ENCODE data around the gene GLG1.
"Not testable (repeated sequence)": the region's sequence is repeated elsewhere in the genome, so short reads cannot be mapped to it uniquely, and the experiment has no call there.

The GLG1 gene

DNA sequence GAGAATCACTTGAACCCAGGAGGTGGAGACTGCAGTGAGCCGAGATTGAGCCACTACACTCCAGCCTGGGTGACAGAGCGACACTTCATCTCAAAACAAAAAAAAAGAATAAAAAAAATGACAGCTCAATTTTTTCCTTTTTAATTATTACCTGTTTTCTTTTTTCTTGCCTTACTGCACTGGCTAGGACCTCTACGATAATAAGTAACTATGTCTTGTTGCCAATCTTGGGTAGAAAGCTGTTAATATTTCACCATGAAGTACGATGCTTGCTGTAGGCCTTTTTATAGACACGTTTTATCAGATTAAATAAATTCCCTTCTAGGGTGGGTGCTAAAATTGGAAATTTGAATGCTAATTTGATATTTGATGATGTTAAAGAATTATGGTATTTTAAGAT lies 82.8 kb downstream of the GLG1 start:
- no peak for DNase-seq

DNA sequence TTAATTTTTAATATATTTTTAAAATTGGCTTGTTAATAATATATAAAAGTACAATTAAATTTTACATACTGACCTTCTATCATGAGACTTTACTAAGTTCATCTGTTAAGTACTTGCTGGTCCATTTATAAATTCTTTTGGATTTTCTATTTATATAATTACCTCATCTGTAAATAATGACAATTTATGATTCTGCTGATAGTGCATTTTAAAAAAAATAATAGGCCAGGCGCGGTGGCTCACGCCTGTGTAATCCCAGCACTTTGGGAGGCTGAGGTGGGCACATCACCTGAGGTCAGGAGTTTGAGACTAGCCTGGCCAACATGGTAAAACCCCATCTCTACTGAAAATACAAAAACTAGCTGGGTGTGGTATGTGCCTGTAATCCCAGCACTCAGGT lies 83.2 kb downstream of the GLG1 start:
- not testable (repeated sequence) for DNase-seq

DNA sequence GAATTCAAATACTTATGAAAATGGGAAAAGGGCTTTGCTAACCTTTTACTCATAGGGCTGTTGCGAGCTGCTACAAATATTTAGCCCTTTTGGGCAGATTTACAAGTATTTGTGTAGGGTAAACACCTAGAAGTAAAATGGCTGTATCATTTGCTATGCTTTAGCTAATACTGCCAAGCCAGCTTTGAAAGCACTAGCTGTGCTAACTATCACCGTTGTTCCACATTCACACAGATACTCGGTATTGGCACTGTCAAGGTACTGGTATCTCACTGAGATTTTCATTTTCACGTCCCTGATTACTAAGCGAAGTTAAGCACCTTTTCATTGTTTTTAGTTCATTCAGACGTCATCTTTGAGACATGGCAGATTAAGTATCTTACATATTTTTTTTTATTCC lies 84.8 kb downstream of the GLG1 start:
- no peak for DNase-seq

DNA sequence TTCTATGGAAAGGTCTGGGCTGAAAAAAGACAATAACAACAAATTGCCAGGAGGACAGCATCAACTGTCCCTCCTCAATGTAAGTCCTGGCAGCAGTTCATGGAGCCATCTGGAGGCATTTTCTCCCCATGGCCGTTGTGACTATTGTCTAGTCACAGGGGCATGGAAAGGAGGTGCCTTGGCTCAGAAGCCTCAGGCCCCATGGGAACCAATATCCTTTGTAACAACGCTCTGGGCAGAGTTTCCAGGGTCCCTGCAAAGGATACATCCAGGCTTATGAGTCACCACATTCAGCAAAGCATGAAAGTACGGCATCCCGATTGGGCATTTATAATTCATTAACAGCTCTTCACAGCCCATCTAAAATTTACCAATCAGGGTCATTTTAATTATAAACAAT lies 85.2 kb downstream of the GLG1 start:
- peak; percentile 56 for DNase-seq

DNA sequence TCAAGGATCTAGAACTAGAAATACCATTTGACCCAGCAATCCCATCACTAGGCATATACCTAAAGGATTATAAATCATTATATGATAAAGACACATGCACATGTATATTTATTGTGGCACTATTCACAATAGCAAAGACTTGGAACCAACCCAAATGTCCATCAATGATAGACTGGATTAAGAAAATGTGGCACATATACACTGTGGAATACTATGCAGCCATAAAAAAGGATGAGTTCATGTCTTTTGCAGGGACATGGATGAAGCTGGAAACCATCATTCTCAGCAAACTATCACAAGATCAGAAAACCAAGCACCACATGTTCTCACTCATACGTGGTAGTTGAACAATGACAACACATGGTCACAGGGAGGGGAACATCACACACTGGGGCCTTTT lies 88.0 kb downstream of the GLG1 start:
- DNase-seq, result not testable (repeated sequence)

DNA sequence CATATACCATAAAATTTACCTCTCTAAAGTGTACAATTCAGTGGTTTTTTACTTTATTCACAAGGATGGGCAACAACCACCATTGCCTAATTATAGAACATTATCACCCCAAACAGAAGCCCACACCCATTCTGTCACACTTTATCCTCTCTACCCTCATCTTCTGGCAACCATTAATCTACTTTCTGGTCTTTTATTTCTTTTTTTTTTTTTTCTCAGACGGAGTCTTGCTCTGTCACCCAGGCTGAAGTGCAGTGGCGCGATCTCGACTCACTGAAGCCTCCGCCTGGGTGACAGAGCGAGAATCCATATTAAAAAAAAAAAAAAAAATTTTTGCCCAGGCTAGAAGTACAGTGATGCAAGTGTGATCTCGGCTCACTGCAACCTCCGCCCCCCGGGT lies 95.0 kb downstream of the GLG1 start:
- no peak for DNase-seq

DNA sequence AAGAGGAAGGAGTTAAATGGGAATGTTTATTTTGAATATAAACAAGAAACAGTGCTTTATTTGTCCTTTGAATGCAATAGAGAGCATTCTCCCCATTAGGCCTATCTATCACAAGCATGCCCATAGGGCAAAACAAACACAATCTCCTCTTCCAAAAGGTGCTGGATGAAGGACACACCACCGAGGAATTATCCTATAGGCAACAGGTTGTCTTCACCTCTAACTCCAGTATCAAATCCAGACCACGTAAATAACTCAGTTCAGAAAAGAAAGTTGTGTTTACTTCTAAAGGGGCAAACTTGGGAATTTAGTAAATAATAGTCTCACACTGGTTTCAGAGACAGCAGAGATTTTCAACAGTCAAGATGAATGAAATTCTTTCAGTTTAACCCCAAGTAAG lies 101.9 kb downstream of the GLG1 start:
- DNase-seq, result no peak

DNA sequence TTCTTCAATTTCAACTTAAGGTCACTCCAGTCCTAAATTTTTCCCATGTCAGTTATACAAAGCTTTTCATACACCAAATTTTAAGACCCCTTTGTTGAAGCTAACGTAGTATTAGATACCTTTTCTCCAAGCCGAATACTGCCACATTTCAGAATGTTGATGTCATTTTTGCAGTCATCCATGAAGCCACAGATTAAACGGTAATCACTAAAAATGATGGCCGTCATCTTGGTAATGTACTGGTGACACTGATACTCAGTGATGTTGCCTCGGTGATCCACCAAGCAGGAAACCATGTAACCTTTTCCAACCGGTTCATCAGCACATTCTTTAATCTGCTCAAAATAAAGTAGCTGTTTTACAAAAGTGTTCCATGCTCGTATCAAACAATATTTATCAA lies 103.5 kb downstream of the GLG1 start:
- DNase-seq, result no peak

DNA sequence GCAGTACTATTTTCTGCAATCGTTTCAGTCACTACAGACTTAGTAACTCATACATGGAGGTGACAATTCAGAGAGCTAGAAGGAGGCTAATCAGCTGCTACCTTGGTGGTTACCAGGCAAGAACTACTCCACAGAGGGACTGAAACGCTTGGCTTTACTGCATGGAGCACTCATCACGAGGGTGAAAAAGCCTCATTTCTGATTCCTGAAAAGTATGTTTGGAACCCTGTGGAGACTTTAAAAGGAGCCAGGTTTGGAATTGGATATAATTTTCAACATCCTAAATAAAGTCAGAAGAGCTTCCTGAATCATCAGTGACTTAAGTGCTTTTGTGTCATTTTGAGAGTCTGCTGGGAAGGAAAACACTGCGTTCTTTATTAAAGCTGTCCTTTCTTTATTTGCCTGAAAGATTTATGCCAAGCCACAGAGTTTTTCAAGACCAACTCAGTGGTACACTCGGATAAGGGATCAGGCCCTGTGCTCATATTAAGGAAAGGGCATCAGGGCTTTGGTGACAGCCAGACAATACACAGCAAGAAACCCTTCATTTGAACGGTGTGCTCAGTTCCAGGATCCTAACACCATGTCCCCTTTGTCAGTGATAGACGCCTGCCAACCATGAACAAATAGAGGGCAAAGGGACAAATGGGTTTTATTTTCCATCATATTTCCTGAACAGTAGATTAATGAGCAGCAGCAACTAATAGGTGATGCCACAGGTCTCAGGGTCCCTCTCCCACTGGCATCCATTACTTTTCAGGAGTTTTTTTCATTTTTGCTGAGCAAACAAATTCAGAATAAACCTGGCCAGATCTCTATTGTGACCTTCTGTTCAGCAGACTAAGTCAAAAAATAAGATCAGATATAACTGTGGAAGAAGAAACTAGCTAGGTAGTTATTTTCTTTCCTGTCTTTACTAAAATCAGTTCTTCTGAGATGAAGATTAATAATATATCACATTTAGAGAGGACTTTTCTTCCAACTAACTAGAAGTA lies 105.1 kb downstream of the GLG1 start:
- no peak for DNase-seq

DNA sequence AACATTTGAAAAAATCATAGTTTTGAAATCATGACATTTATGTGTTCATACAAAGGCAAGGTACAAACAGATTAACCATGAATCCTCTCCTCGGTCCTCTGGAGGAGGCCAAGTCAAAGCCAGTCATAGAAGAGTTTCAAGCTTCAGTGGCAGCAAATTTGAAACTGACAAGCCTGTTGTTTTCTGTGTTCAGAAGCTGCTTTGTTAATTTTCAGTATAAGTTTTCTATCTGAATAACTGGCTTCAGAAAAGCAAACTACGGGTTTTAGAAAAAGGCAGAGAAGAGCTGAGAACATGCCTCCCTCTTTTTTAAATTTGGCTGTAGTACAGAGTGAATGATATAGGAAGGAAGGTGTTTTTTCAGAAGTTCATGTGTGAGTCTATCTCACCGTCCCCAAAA lies 106.0 kb downstream of the GLG1 start:
- no peak for DNase-seq

DNA sequence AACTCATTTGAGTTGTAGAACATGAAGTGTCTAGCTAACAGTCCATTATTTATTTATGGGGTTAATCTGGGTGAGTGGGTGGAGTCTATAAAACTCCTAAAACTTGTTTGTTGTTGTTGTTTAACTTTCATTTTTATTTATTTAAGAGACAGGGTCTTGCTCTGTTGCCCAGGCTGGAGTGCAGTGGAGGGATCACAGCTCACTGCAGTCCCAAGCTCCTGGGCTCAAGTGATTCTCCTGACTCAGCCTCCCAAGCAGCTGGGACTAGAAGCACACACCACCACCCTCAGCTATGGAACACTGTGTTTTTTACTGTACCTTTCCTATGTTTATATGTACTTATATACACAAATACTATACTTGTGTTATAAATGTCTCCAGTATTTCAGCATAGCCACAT lies 107.8 kb downstream of the GLG1 start:
- no peak for DNase-seq

DNA sequence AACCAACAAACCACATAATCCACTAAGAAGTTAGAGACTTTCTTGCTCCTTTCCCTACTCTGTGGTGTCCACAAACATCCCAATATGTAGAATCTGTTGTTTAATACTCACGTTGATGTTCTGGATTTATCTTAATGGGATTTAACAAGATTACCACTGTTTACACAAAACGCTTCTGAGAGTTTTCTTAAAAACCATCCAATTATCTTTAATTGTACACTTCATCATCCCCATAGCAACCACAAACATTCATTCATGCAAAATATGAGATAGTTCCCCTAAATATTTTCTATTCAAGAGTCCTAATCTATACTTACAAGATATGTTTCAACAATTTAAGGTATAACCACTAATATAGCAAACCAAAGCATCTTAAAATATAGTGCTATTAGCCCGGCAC lies 109.2 kb downstream of the GLG1 start:
- no peak for DNase-seq

DNA sequence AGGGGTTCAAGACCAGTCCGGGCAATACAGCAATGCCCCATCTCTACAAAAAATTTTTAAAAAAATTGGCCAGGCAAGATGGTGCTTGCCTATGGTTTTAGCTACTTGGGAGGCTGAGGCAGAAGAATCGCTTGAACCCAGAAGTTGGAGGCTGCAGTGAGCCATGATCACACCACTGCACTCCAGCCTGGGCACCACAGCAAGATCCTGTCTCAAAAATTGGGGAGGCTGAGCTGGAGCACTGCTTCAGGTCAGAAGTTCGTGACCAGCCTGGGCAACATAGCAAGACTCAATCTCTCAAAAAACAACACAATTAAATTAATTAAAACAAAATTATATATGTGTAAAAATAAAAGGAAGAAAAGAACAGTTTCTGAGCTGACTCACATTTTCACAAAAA lies 110.9 kb downstream of the GLG1 start:
- no peak for DNase-seq

DNA sequence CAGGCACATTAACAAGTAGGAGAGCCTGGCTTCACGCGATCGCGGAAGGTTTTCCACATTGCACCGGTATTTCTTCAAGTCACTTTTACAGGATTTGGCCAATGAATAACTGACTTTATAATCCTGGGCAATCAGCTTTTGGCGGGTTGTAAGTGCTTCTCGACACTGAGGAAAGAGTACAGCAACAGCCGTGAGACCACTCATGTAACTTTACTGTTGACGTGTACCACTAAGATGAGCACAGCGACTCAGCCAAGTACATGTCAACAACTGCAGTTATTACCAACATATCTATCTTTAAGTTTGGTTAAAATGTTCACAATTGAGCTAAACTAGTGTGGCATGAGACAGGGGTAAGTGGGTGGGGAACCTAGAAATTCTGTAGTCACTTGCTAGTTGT lies 113.9 kb downstream of the GLG1 start:
- DNase-seq, result no peak

DNA sequence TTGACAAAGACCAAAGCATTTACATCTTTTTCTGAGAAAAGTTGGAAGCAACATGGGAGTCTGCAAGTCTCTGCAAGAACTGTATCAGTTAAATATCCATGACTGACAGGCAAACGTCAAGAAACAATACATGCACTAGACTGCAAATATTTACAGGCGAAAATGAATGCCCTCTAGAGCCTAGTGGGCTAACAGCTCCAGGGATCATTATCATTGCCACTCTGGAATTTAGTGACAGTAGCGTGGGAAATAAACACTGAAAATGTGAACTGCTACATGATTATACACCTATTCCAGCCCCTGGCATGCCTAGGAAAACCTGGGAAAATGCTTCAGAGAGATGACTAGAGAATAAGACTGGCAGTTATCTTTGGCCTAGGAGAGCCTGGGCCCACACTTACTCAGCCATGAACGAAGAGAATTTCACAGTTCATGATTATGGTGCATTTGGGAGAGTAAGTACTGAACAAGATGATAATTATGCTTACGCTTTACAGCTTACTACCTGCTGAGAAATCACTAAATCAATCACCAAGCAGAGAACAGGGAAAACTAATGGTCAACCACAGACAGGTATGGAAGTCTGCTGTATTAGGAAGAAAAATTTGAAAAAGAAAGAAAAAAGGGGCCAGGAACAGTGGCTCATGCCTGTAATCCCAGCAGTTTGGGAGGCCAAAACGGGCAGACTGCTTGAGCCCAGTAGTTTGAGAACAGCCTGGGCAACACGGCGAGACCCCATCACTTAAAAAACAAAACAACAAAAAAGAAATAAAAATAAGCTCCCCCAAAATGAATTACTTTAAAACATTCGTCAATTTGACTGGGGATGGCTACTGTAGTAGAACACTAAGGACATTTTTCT lies 119.0 kb downstream of the GLG1 start:
- DNase-seq, result no peak

DNA sequence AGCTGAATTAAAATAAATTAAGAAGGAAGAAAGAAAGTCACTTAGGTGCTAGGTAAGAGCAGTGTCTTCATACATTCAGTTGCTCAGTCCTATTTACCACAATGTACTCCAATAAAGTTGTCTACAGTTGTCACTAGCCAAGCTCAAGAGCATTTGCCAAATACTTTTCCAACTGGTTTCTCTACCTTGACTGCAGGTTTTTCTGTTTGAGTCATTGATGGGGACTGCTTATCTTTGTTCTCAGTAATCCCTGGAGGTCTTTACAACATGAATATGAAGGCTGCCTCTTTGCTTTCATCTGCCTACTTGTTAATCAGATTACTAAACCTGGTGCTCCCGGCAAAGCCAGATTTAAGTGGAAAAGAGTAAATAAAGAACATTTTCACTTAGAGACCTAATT lies 121.0 kb downstream of the GLG1 start:
- no peak for DNase-seq

DNA sequence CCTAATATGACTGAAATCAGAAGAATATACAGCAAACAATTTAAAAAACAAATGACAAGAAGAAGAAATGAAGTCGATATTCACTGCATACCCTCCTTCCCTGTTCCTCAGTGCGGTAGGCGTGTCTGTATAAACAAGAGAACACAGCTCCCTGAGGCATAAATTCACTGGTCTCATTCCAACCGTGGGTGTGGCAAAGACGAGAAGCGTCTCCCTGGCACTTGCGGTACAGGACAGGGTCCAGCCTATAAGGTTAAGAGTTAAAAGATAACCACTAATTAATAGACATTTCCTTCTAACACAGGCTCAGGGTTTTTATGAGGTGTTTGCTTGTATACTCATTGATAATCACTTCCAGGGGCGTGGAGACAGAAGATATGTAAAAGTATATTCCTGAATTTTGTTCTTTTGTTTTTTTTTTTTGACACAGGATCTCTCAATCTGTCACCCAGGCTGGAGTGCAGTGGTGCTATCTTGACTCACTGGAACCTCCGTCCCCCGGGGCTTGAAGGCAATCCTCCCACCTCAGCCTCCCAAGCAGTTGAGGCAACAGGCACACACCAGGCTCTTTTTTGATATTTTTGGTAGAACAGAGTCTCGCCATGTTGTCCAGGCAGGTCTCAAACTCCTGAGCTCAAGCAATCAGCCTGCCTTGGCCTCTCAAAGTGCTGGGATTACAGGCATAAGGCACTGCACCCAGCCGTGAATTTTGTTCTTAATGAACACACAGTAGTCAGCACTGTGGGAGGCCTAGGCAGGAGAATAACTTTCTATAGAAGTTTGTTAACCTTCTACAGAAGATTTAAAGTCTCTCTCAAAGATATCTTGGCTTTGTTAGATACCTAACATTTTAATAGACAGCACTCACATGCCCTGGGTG lies 126.5 kb downstream of the GLG1 start:
- peak; percentile 84 for DNase-seq

DNA sequence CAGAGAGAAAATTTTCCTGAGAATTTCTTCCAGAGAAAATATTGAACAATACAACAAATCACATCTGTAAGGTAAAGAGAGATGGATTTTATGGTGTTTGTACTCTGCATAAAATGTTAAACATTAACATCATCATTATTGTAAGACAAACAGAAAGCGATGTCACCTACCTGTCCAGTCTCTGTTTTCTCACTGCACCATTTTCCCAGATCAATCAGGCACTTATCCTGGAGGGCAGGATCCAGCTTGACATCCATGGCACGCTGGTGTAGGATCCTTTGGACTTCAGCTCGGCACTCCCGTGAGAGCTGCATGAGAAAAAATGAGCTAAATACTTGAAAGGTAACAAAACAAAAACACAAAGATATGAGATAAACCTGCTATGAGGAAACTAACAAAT lies 129.7 kb downstream of the GLG1 start:
- DNase-seq, result no peak

DNA sequence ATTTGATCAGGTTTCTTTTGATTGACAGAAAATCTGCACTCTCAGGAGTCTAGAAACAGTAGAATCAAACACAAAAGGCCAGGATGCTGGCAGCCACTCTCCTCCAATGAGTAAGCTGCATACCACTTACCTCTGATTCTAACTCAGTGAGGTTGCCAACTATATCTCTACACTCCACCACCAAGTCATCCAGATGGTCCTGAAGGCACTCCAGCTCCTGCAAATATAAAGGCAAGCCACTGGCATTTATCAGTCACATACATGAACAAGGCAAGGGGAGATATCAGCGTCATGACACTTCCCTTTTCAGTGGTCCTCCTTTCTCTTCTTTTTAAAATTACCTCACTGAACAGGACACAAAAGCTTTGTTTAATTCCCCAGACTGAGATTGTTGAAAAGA lies 132.5 kb downstream of the GLG1 start:
- no peak for DNase-seq

DNA sequence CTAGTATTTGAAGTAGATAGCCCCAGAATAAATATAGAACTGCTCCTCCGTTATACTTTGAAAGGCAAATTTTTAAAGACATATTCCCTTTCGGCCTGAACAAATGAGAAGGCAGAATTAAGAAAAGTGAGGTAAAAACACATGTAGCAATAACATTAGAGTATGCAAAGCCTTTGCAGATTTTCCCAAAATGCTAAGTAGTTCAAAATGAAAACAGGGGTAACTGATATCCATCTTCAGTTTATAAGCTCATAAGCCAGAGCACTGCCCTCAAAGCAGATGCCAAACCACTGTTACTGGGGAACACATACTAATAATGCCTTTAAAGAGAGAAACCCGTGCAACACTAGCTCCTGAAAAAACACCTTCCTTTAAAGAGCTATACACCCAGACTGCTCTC lies 134.4 kb downstream of the GLG1 start:
- DNase-seq, result no peak

DNA sequence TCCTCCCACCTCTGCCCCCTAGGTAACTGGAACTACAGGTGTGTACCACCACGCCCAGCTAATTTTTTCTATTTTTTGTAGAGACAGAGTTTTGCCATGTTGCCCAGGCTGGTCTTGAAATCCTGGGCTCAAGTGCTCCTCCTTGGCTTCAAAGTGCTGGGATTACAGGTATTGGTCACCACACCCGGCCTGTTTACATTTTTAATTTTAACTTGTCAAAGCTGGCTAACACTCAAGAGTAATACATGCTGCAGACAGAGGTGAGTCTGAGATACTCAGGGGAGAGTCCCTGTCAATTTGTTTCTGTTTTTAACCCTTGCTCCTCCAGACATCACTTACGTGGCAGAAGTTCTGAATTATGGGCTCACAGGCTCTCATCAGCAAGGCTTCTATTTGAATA lies 134.9 kb downstream of the GLG1 start:
- no peak for DNase-seq

DNA sequence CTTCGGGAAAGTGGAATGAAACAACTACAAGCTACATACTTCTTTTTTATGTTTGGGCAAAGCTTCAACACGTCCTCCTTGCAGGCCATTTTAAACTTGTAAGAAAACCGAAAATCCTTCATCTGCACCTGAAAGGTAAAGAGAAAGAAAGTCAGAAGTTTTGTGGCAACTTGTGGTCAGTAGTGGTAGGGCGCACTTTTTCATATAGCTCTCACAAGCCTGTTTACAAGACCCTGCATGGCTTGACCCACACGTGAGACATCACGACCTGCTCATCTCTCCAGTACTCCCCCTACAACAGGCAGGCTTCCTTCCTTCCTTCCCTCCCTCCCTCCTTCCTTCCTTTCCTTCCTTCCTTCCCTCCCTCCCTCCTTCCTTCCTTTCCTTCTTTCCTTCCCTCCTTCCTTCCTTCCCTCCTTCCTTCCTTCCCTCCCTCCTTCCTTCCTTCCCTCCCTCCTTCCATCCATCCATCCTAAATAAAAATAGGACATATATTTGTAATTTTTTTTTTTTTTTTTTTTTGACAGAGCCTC lies 136.9 kb downstream of the GLG1 start:
- no peak for DNase-seq

Measured in islet precursor cell (in vitro differentiated cells).